Measurements from ENCODE around the gene GAB2.
A peak's percentile ranks its signal among the peaks of the same experiment; 100 is the strongest.

Gene GAB2

DNA sequence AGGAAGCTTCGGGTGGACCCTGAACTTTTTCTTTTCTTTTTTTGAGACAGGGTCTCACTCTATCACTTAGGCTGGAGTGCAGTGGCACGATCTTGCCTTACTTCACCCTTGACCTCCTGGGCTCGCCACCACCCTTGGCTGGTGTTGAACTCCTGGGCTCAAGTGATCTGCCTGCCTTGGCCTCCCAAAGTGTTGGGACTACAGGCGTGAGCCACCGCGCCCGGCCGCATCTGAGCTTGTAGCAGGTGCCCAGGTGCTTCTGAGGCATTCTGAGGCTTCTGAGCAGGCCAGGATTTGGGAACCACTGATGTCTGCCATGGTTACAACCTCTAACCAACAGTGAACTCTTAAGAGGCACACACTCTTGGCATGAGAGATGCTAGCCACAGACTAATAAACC, 223.8 kb downstream of the GAB2 start:
- POLR2A ChIA-PET, result interaction anchor here (1.2 kb wide), 1 partner anchor 199 kb away, joined by 3 read pairs; the partner anchor contains the start of gene INTS4
- Histone ChIP-seq H3K36me3 (ENCODE audit: control insufficient read depth in 2 of 2, insufficient read depth in 1 of 2, low read length in 2 of 2) (peaks cover 0 to 16% of the 10 kb centered on the region in 2 experiments; a peak in 1 of 3 replicates), H3K27ac (ENCODE audit: extremely low read depth, low read depth, low read length) (no peak overlapping the region), H3K4me1 (ENCODE audit: control insufficient read depth, insufficient read depth, low read length) (no peaks in the 10 kb centered on the region), H3K4me3 (ENCODE audit: low read depth, low read length) (no peak overlapping the region), H3K9me3 (ENCODE audit: control insufficient read depth, insufficient read depth, low read depth, low read length) (no peaks in the 10 kb centered on the region)
- CTCF ChIA-PET, result no interaction called here
- TF ChIP-seq ZNF174 (tag by site-specific recombination; IDR thresholded peaks at IDR 0.05) (no peak), ZNF266 (tag by site-specific recombination; IDR thresholded peaks at IDR 0.05; ENCODE audit: low read depth) (no peak), PRDM1 (tag by site-specific recombination; IDR thresholded peaks at IDR 0.05) (no peak), GLI4 (tag by site-specific recombination; IDR thresholded peaks at IDR 0.05) (no peak), ZNF768 (tag by site-specific recombination; IDR thresholded peaks at IDR 0.05) (no peak), ZNF623 (tag by site-specific recombination; IDR thresholded peaks at IDR 0.05) (no peak), ZNF558 (tag by site-specific recombination; IDR thresholded peaks at IDR 0.05) (no peak)
- TF ChIP-seq, protein P1, sequence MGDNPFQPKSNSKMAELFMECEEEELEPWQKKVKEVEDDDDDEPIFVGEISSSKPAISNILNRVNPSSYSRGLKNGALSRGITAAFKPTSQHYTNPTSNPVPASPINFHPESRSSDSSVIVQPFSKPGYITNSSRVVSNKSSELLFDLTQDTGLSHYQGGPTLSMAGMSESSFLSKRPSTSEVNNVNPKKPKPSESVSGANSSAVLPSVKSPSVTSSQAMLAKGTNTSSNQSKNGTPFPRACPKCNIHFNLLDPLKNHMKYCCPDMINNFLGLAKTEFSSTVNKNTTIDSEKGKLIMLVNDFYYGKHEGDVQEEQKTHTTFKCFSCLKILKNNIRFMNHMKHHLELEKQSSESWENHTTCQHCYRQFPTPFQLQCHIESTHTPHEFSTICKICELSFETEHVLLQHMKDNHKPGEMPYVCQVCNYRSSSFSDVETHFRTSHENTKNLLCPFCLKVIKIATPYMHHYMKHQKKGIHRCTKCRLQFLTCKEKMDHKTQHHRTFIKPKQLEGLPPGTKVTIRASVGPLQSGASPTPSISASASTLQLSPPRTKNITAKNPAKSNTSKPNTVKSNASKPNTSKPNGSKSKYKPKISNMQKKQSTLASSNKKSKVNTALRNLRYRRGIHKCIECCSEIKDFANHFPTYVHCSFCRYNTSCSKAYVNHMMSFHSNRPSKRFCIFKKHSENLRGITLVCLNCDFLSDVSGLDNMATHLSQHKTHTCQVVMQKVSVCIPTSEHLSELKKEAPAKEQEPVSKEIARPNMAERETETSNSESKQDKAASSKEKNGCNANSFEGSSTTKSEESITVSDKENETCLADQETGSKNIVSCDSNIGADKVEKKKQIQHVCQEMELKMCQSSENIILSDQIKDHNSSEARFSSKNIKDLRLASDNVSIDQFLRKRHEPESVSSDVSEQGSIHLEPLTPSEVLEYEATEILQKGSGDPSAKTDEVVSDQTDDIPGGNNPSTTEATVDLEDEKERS (tag by site-specific recombination; IDR thresholded peaks at IDR 0.05), result no peak

GRCh38 chr11:78192911-78193351, 224.7 kb downstream of the GAB2 start:
- ChIA-PET CTCF (interaction anchor here (0.6 kb wide), 1 partner anchor 84 kb away, joined by 5 read pairs; no protein-coding TSS in a partner anchor), POLR2A (interaction anchor here (1.2 kb wide), 1 partner anchor 198 kb away, joined by 3 read pairs; the partner anchor contains the start of gene INTS4)
- Histone ChIP-seq H3K36me3 (ENCODE audit: control insufficient read depth in 2 of 2, insufficient read depth in 1 of 2, low read length in 2 of 2) (peaks cover 0 to 8% of the 10 kb centered on the region in 2 experiments; a peak in 1 of 3 replicates), H3K4me1 (ENCODE audit: control insufficient read depth, insufficient read depth, low read length) (no peaks in the 10 kb centered on the region), H3K27ac (ENCODE audit: extremely low read depth, low read depth, low read length) (no peak overlapping the region), H3K9me3 (ENCODE audit: control insufficient read depth, insufficient read depth, low read depth, low read length) (no peaks in the 10 kb centered on the region), H3K4me3 (ENCODE audit: low read depth, low read length) (no peak overlapping the region)
- no peak for TF ChIP-seq ZNF157 (tag by site-specific recombination; IDR thresholded peaks at IDR 0.05)

DNA sequence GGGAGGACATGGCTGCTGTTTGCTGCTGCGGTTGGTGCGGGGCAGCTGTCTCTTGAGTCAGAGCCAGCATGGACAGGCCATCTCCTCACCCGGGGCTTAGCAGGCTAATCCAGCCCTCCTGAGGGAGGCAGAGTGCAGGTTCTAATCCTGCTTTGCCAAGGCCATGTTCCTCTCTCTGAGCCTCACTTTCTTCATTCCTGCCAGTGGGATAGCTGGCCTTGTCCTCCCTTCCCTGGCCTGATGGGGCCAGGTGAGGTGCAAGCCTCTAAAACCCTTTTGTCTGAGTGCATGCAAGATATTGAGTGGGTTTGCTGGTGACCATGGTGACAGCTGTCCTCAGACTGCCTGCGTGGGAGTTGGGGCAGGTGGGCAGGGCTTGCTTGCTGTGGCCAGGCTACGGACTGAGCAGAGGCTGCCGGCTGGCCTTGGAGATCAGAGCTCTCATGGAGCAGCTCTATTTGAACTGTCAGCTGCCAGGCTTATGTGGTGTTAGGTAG, 225.3 kb downstream of the GAB2 start:
- ChIA-PET CTCF (no interaction called here), POLR2A (no interaction called here)
- no peaks in the 10 kb centered on the region for H3K4me1 ChIP-seq (ENCODE audit: control insufficient read depth, insufficient read depth, low read length)

More for the DNA sequence above, 225.3 kb downstream of the GAB2 start:
- H3K9me3 ChIP-seq (ENCODE audit: control insufficient read depth, insufficient read depth, low read depth, low read length), result no peaks in the 10 kb centered on the region
- H3K27ac ChIP-seq (ENCODE audit: extremely low read depth, low read depth, low read length), result no peak overlapping the region
- no peak overlapping the region for H3K4me3 ChIP-seq (ENCODE audit: low read depth, low read length)
- H3K36me3 ChIP-seq (ENCODE audit: control insufficient read depth in 2 of 2, insufficient read depth in 1 of 2, low read length in 2 of 2), result peaks cover 0 to 4% of the 10 kb centered on the region in 2 experiments; a peak in 1 of 3 replicates
- no peak for TF ChIP-seq ZNF184 (tag by site-specific recombination; IDR thresholded peaks at IDR 0.05)
- TF ChIP-seq MZF1 (tag by site-specific recombination; IDR thresholded peaks at IDR 0.05; ENCODE audit: borderline replicate concordance), result no peak
- no peak for TF ChIP-seq KLF8 (tag by site-specific recombination; IDR thresholded peaks at IDR 0.05)
- TF ChIP-seq ZEB2 (tag by site-specific recombination; IDR thresholded peaks at IDR 0.05), result no peak
- TF ChIP-seq ZNF510 (tag by site-specific recombination; IDR thresholded peaks at IDR 0.05; ENCODE audit: insufficient replicate concordance), result no peak
- peak; percentile 67 for TF ChIP-seq EGR2 (tag by site-specific recombination; IDR thresholded peaks at IDR 0.05; ENCODE audit: low read depth)
- peak; percentile 76 for TF ChIP-seq ZFHX2 (tag by site-specific recombination; conservative IDR thresholded peaks at IDR 0.05)
- no peak for TF ChIP-seq ZNF558 (tag by site-specific recombination; IDR thresholded peaks at IDR 0.05)
- TF ChIP-seq ZNF112 (tag by site-specific recombination; IDR thresholded peaks at IDR 0.05), result no peak
- no peak for TF ChIP-seq ZNF433 (tag by site-specific recombination; IDR thresholded peaks at IDR 0.05; ENCODE audit: low read depth)
- TF ChIP-seq, protein P2, sequence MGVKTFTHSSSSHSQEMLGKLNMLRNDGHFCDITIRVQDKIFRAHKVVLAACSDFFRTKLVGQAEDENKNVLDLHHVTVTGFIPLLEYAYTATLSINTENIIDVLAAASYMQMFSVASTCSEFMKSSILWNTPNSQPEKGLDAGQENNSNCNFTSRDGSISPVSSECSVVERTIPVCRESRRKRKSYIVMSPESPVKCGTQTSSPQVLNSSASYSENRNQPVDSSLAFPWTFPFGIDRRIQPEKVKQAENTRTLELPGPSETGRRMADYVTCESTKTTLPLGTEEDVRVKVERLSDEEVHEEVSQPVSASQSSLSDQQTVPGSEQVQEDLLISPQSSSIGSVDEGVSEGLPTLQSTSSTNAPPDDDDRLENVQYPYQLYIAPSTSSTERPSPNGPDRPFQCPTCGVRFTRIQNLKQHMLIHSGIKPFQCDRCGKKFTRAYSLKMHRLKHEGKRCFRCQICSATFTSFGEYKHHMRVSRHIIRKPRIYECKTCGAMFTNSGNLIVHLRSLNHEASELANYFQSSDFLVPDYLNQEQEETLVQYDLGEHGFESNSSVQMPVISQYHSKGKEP (tag by site-specific recombination; IDR thresholded peaks at IDR 0.05), result no peak
- TF ChIP-seq SP2 (tag by site-specific recombination; IDR thresholded peaks at IDR 0.05), result no peak
- TF ChIP-seq GLIS1 (tag by site-specific recombination; IDR thresholded peaks at IDR 0.05), result no peak
